GM15510 (cell line): Measurements from ENCODE around the gene AQP3.

Source experiments
- POLR2A ChIP-seq: IDR thresholded peaks from 3 replicates; pipeline ENCODE4 v1.6.1; 2011; ENCODE audit warnings: borderline replicate concordance; ENCODE audit not compliant: insufficient read length; ENCODE audit errors: extremely low read depth

The AQP3 gene

DNA sequence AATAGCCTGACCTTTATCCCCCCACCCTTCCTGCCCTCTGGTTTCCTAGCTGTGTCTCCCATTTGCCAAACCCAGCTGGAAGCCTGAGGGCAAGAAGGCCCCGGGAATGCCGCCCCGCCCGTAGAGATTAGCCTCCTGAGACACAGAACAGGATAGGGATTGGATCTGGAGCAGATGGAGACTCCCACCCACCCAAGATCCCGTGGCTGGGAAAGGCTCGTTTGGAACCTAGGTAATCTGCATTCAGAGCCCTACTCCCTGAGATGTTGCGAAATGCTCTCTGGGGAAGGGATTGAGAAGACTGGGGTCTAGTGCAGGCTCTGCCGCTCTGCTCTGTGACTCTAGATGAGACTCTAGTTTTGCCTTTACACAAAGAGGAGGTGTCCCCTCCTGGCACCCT lies 10.9 kb downstream of the AQP3 start:
- no peak for TF ChIP-seq POLR2A

DNA sequence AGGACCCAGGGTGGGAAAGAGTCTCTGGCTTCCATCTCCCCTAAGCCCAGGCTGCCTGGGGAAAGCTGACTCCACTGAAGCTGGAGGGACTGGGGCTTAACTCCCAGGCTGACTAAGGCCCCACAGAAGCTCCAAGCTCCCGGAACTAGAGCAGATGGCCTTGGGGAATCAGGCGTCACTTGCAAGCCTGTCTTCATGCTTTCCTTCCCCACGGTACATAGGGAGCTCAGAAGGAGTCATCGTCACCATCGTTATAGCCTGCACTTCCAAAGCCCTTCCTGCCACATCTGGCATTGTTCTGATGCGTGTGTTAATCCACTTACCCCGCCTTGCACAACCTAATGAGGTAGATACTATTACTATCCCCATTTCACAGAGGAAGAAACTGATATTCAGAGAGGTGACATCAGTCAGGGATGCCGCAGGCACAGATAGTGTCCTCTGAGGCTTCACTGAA lies 11.5 kb downstream of the AQP3 start:
- no peak for TF ChIP-seq POLR2A

DNA sequence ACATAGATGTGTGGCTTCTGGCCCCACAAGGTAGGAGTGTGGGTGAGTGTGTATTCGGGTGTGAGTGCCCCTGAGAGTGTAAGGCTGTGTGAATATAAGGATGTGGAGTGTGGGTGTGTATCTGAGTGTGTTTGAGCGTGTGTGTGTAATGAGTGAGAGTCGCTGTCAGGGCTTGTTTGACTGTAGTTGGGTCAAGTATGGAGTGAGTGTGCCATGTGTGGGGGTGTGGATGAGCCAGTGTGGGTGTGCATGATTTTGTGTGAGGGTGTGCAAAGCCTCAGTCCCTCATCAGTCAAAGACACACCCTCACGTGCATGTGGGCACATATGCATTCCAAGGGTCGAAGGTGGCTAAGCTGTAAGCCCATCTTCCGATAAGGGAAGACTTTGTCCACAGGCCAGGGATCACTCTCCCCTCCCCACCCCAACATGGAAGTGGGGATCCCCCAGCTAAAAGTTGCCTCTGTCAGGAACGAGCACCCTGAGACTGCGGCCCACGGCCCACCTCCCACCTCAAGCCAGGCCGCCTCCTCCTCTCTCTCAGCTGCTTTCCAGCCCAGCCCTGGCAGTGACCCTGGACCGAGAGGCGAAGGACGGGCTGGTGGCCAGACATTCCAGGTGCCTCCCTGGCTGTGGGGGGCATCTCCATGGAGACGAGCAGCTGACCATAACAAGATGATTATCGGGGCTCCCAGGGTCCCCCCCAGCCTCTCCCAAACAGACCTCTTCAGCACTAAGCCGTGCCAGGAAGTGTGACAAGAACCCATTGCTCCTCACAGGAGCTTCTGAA lies 12.9 kb downstream of the AQP3 start:
- no peak for TF ChIP-seq POLR2A

DNA sequence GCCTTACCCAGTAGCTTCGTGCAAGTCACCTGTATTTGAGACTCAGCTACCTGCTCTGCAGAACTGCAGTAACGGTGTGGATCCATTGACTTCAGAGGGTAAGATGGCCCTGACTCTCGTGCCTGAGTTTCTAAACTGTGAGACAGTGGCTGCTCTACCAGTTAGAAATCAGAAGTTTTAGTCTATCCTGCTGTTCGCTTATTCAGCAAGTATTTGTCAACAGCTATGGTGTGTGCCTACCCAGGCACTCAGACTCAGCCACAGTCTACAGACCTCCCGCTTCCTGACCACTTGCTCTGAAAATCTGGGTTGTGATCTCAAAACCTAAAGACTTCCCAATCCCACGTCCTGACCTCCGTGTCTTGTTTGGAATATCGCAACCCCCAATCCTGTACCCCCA lies 13.5 kb downstream of the AQP3 start:
- TF ChIP-seq POLR2A: no peak

DNA sequence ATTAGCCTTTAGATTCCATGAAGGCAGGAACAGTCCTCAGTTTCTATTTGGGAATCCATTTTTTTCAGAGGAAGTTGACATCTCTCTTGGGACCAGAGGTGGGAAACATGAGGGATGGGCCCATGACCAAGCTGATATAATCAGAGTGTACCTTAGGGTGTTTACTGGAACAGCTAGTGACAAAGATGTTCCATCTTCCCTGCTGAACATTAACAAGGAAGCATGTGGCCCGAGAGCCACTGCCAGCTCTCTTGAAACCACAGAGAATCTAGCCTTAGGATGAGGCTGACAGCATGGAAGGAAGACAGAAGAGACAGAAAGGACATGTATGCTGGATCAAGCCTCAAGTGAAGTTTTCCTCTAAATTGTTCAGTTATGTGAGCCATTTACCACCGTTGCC lies 16.0 kb downstream of the AQP3 start:
- TF ChIP-seq POLR2A: no peak

DNA sequence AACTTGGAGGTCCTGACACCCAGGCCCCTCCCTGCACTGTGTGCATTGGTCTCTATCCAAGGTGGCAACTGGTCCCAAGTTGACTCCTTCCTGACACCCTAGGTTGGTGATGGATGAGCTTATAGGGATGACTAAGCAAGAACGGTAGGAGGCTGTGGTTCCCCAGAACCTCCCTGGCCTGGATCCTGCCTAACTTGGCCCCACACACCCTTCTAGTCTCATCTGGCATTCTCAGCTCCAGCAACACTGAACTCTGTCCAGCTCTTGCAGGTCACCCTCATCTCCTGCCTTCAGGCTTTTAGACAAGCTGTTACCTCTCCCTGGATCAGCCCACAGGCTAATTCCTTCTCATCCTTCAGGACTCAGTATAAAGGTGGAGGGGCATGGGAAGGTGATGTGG lies 16.5 kb downstream of the AQP3 start:
- TF ChIP-seq POLR2A: no peak

DNA sequence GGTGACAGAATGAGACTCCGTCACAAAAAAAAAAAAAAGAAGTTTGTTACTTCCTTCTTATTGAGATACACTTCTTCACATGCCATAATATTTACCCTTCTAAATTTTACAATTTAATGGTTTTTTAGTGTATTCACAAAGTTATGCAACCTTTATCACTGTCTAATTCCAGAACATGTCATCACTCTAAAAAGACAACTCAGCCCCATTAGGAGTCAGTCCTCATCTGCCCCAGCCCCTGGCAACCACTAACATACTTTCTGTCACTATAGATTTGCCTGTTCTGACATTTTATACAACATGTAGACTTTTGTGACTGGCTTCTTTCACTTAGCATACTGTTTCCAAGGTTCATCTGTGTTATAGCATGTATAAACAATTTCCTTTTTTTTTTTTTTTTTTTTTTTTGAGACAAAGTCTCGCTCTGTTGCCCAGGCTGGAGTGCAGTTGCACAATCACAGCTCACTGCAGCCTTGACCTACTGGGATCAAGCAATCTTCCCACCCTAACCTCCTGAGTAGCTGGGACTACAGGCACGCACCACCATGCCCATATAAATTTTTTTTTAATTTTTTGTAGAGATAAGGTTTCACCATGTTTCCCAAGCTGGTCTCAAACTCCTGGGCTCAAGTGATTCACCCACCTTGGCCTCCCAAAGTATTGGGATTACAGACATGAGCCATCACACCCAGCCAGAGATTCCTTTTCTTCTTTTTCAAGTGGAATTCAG lies 18.0 kb downstream of the AQP3 start:
- TF ChIP-seq POLR2A: no peak

DNA sequence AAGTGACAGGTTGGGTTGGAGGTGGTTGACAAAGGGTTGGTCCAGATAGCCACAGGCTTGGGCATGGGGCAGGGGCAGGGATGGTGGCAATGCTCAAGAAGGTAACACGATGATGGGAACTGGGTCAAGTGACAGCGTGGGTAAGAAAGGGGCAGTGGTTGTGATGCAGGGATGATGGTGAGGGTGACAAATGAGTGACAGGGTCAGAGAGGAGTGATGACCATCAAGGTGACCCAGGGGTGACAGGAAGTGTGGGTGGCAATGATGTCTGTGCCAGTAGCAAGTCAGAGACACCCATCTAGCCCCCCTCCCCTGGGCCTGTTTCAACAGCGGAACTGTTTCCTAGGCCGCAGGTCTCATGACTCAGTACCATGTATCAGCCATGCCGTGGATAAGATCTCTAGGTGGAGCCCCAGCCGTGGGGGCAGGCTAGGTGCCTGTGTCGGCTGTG lies 20.5 kb downstream of the AQP3 start:
- TF ChIP-seq POLR2A: no peak

DNA sequence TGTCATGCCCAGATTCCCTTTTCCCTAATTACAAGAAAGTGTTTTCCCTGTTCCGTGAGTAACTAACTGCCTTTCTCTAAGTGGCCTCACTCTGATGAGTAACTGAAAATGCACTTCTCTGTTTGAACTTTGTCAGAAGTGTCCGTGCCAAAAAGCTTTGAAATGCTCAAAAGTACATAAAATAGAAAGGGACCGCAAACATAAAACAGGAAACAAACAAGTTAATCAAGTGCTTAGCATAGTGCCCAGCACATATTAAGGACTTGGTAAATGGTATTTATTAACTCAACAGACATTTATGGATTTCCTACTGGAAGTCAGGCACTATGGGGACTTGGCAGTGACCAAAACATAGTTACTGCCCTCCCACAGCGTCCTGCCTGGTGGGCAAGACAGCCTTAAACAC lies 22.3 kb downstream of the AQP3 start:
- no peak for TF ChIP-seq POLR2A

DNA sequence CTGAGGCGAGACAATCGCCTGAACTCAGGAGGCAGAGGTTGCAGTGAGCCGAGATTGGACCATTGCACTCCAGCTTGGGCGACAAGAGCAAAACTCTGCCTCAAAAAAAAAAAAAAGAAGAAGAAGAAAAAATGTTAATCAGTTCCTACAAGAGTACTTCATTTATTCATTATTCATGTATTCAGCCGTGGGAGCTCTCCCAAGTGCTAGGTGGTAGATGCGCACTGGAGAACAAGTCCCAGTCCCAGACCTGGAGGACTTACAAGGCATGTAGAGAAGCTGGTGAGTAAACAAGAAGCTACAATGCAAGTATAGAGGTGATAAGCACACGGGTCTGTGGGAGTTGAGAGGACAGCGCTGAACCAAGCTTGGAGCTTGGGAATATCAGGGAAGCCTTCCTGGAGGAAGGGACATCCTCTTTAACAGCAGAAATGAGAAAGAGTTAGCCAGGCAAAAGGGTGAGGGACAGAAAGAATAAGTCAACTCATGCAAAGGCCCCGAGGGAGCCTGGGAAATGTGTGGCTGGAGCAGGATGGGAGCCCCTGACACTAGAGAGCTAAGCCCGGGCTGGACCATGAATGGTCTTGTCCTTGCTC lies 27.6 kb downstream of the AQP3 start:
- no peak for TF ChIP-seq POLR2A

DNA sequence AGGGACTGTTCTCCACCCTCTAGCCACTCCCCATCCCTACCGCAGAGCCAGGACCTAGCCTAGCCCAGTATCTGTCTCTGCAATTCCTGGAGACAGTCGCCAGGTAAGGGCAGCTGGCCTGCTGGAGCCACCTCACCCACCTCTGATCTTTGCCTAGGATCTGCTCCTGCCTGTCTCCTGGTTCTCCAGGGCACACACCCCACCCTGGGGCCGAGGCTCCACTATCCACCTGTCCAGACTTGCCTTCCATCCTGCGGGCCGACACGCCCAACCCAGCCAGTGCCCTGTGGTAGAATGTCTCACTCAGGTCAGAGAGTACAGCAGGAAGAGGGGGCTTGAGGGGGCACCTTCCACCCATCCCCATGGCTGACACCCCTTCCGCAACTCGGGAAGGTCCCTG lies 29.3 kb downstream of the AQP3 start:
- no peak for TF ChIP-seq POLR2A

DNA sequence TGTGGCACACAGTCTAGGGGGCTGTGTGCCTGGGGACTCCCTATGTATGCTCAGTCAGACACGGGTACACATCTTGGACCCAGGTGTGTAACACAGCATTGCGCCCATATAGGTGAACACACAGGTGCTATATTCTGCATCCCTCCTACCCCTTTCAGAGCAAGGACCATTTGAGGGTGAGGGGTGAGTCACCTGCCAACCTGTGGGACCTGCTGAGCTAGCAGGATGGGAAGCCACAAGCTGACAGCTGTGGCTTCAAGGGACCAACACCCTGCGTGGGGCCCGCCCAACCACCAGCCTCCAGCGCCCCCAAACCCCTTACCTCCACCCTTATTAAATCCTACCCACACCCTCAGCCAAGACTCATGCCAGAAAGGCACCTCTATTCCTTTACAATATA lies 30.4 kb downstream of the AQP3 start:
- no peak for TF ChIP-seq POLR2A

DNA sequence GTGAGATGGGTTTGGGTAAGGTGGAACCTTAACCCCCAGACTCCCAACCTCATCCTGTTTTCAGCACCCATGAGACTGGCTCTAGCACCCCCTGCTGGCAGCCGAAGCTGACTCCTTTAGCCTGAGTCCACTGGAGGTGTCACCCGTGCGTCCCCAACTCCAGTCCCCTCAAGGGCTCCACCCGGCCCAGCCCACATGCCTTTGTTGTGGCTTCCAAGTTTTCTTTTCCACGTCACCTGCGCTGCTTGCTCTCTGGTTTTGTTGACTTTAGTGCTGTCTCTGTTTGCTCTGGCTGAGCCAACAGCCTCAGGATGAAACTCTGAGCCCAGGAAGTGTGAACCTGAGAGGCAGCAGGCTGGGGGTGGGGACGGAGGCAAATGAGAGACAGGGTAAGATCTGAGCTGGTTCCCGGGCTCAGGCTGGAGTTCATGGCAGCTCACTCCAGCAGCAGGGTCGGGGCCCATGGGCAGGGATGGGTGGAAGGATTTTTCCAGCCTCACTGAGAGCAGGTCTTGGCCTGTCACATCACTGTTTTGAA lies 31.8 kb downstream of the AQP3 start:
- TF ChIP-seq POLR2A: no peak

DNA sequence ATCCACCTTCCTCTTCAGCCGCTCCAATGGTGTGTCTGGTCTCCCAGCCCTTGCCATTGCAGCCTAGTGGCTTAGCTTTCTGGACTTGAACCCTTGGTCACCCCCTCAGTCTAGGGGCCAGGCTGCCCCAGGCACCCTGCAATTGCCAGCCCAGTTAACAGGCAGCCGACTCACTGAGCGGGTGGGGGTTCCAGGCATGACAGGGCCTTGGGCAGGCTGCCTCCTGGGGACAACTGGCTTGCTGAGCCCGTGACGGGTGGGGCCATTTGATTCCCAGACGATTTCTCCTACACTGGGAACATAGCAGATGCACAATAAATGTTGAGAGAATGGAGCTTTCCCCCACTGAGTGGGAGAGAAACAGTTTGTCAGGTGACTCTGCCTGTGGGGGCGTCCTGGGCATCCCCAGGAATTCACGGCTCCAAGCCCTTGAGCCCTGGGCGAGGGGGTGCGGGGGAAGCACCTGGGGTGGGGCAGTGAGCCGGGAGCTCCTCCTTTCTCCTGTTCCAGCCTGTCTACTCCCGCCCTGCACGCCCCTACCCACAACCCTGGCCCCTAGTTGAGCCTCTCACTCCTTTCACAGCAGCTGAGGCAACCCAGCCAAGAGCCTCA lies 32.4 kb downstream of the AQP3 start:
- no peak for TF ChIP-seq POLR2A

DNA sequence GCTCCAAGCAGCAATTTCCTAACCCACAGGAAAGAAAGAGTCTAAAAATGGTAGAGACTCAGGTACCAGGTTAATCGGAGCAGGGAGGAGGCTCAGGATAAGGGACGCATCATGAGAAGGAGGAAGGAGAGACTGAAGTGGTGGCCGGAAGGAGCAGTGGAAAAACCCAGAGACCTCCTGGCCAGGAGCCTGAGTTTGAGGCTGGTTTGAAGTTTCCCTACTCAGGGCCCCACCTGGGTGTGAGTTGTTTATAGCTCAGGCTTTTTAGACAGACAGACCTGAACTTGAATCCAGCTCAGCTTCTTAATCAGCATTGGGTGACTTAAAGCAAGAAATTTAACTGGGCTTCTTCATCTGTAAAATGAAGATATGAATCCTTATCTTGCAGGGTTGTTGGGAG lies 33.1 kb downstream of the AQP3 start:
- TF ChIP-seq POLR2A: no peak
